Measurements from ENCODE around the gene STRC. TPM values are rescaled to one million over a fixed set of nuclear protein-coding genes. Genes with fewer than 3 reads are reported as not detected.
A peak's percentile ranks its signal among the peaks of the same experiment; 100 is the strongest.
"Not testable (repeated sequence)": the region's sequence is repeated elsewhere in the genome, so short reads cannot be mapped to it uniquely, and the experiment has no call there.

Gene STRC
- total RNA-seq, 1 experiment from 2014 or later: 0.61 TPM

GRCh38 chr15:43648649-43649429, 30.2 kb upstream of the STRC start, which contains the start of gene CATSPER2:
TSS of gene CATSPER2 (minus strand) at chr15:43648844. CDS start at chr15:43648061, 783 bp downstream.
- no peak within 1 kb of the TSS for H2AK5ac ChIP-seq (ENCODE audit: insufficient read length, low read length)
- no peaks in the 10 kb centered on the region for H3K9me3 ChIP-seq (ENCODE audit: control insufficient read depth, low read depth, low read length)
- no peaks in the 10 kb centered on the region for H3K23me2 ChIP-seq (ENCODE audit: insufficient read length, low read depth, low read length, poor library complexity, severe bottlenecking)
- H3K4ac ChIP-seq (ENCODE audit: low read depth, low read length): no peak within 1 kb of the TSS
- H3K18ac ChIP-seq (ENCODE audit: insufficient read length, low read depth, low read length): no peak within 1 kb of the TSS
- H3K23ac ChIP-seq (ENCODE audit: insufficient read length, low read depth, low read length): no peak within 1 kb of the TSS
- no peak within 1 kb of the TSS for H2BK20ac ChIP-seq (ENCODE audit: low read depth, low read length, poor library complexity, severe bottlenecking)
- no peak within 1 kb of the TSS for H4K5ac ChIP-seq (ENCODE audit: insufficient read length, low read depth, low read length)
- no peaks in the 10 kb centered on the region for H3K4me1 ChIP-seq (ENCODE audit: insufficient read depth, low read length)
- Mint-ChIP-seq H3K4me1 (no peaks in the 10 kb centered on the region), H3K27ac (no peak within 1 kb of the TSS), H3K9me3 (peaks cover 13 to 14% of the 10 kb centered on the region in 2 experiments), H3K36me3 (ENCODE audit: insufficient read depth in 1 of 3, low read depth in 3 of 3) (peaks cover 19 to 31% (median 28%) of the 10 kb centered on the region in 3 experiments), H3K4me3 (no peak within 1 kb of the TSS; a peak in 2 of 5 replicates), H3K27me3 (ENCODE audit: low read depth) (no peaks in the 10 kb centered on the region)
- no peak within 1 kb of the TSS for H4K91ac ChIP-seq (ENCODE audit: insufficient read length, low read depth, low read length)
- no peak within 1 kb of the TSS for H3K14ac ChIP-seq (ENCODE audit: insufficient read depth, low read length)
- H4K8ac ChIP-seq (replicated peaks; ENCODE audit: insufficient read length, low read depth, low read length): no peak within 1 kb of the TSS
- no peak within 1 kb of the TSS for H2BK12ac ChIP-seq (ENCODE audit: insufficient read length, low read depth, low read length)
- H3K79me1 ChIP-seq (ENCODE audit: insufficient read depth, low read depth, low read length, poor library complexity, severe bottlenecking): no peaks in the 10 kb centered on the region
- no peak within 1 kb of the TSS for H3K4me2 ChIP-seq (ENCODE audit: insufficient read depth, insufficient read length, low read length)
- H3K27ac ChIP-seq (ENCODE audit: insufficient read length, low read depth, low read length): no peak within 1 kb of the TSS
- no peak within 1 kb of the TSS for H3T11ph ChIP-seq (ENCODE audit: low read length)
- DNase-seq: peak; percentile 55
- no peak within 1 kb of the TSS for H3K9ac ChIP-seq (ENCODE audit: extremely low read depth, insufficient read length, low read length)
- no peak within 1 kb of the TSS for H2BK120ac ChIP-seq (ENCODE audit: low read depth, low read length, poor library complexity, severe bottlenecking)
- TF ChIP-seq, protein P1, sequence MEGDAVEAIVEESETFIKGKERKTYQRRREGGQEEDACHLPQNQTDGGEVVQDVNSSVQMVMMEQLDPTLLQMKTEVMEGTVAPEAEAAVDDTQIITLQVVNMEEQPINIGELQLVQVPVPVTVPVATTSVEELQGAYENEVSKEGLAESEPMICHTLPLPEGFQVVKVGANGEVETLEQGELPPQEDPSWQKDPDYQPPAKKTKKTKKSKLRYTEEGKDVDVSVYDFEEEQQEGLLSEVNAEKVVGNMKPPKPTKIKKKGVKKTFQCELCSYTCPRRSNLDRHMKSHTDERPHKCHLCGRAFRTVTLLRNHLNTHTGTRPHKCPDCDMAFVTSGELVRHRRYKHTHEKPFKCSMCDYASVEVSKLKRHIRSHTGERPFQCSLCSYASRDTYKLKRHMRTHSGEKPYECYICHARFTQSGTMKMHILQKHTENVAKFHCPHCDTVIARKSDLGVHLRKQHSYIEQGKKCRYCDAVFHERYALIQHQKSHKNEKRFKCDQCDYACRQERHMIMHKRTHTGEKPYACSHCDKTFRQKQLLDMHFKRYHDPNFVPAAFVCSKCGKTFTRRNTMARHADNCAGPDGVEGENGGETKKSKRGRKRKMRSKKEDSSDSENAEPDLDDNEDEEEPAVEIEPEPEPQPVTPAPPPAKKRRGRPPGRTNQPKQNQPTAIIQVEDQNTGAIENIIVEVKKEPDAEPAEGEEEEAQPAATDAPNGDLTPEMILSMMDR (conservative IDR thresholded peaks at IDR 0.05): no peak
- no peak within 1 kb of the TSS for H3K56ac ChIP-seq (ENCODE audit: insufficient read length, low read depth, low read length)
- no peak within 1 kb of the TSS for H2AFZ ChIP-seq (ENCODE audit: low read length)
- WGBS (ENCODE audit: extremely low coverage, insufficient read length, low lambda C conversion rate): no CpG with 5 or more reads among the region's 85 CpGs
- H2BK5ac ChIP-seq (ENCODE audit: insufficient read length, low read length): no peak within 1 kb of the TSS
- H4K20me1 ChIP-seq (ENCODE audit: control insufficient read depth, insufficient read depth, insufficient read length): no peaks in the 10 kb centered on the region
- no peak within 1 kb of the TSS for H2BK15ac ChIP-seq (ENCODE audit: low read depth, low read length)
- no peaks in the 10 kb centered on the region for H3K79me2 ChIP-seq (ENCODE audit: insufficient read depth, low read length)
- H3K27me3 ChIP-seq (ENCODE audit: insufficient read depth, low read length): no peaks in the 10 kb centered on the region

DNA sequence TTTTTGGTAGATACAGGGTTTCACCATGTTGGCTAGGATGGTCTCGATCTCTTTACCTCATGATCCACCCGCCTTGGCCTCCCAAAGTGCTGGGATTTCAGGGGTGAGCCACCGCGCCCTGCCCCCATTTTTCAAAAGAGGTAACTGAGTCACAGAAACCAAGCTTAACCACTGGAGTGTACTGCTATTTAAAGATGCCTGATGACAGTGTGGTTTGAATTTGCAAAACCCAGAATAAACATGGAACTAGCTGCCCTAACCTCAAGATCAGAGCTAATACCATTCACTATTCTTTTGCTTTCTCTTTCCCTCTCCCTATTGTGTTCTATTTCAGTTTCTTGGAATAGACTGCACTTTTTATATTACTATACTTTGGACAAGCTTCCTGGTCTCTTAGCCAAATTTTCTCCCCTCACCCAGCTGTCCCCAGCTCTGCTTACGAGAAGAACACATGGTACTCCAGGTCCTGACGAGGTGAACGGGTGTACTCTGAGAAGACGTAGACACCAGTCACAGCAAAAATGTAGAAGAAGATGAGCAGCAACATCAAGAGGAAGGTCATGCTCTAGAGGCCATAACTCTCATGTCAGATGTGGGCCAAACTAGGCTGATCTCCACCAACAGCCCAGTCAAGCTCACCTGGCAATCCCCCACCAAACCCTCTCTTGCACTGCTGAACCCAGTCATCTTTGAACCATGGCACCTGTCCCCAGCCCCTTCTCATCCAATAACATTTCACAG, 20.0 kb upstream of the STRC start:
- H3K9me3 ChIP-seq (ENCODE audit: control insufficient read depth, low read depth, low read length); H2BK15ac ChIP-seq (ENCODE audit: low read depth, low read length); H3K79me1 ChIP-seq (ENCODE audit: insufficient read depth, low read depth, low read length, poor library complexity, severe bottlenecking); H3K36me3 Mint-ChIP-seq (ENCODE audit: insufficient read depth in 1 of 3, low read depth in 3 of 3); H3K56ac ChIP-seq (ENCODE audit: insufficient read length, low read depth, low read length); H3K4ac ChIP-seq (ENCODE audit: low read depth, low read length); H2BK20ac ChIP-seq (ENCODE audit: low read depth, low read length, poor library complexity, severe bottlenecking); H3K9ac ChIP-seq (ENCODE audit: extremely low read depth, insufficient read length, low read length); H3K23me2 ChIP-seq (ENCODE audit: insufficient read length, low read depth, low read length, poor library complexity, severe bottlenecking); H3T11ph ChIP-seq (ENCODE audit: low read length); H2BK120ac ChIP-seq (ENCODE audit: low read depth, low read length, poor library complexity, severe bottlenecking); H2AK5ac ChIP-seq (ENCODE audit: insufficient read length, low read length); H4K5ac ChIP-seq (ENCODE audit: insufficient read length, low read depth, low read length); H3K27ac Mint-ChIP-seq; H2BK12ac ChIP-seq (ENCODE audit: insufficient read length, low read depth, low read length); H3K23ac ChIP-seq (ENCODE audit: insufficient read length, low read depth, low read length); H3K4me3 Mint-ChIP-seq; H3K4me1 Mint-ChIP-seq; H3K79me2 ChIP-seq (ENCODE audit: insufficient read depth, low read length); H3K27me3 Mint-ChIP-seq (ENCODE audit: low read depth); H4K8ac ChIP-seq (replicated peaks; ENCODE audit: insufficient read length, low read depth, low read length); H3K4me1 ChIP-seq (ENCODE audit: insufficient read depth, low read length); H3K27ac ChIP-seq (ENCODE audit: insufficient read length, low read depth, low read length); DNase-seq; H2AFZ ChIP-seq (ENCODE audit: low read length); H3K14ac ChIP-seq (ENCODE audit: insufficient read depth, low read length); H3K4me2 ChIP-seq (ENCODE audit: insufficient read depth, insufficient read length, low read length); H3K18ac ChIP-seq (ENCODE audit: insufficient read length, low read depth, low read length); H4K91ac ChIP-seq (ENCODE audit: insufficient read length, low read depth, low read length); H4K20me1 ChIP-seq (ENCODE audit: control insufficient read depth, insufficient read depth, insufficient read length); H3K9me3 Mint-ChIP-seq; H3K27me3 ChIP-seq (ENCODE audit: insufficient read depth, low read length); H2BK5ac ChIP-seq (ENCODE audit: insufficient read length, low read length): not testable (repeated sequence)
- no CpG with 5 or more reads among the region's 8 CpGs for WGBS (ENCODE audit: extremely low coverage, insufficient read length, low lambda C conversion rate)

Data from H9 (cell line).